Cardiac septum (tissue), 1 donor: Measurements from ENCODE around the gene ZCCHC24. TPM values are rescaled to one million over a fixed set of nuclear protein-coding genes. Genes with fewer than 3 reads are reported as not detected.
A peak's percentile ranks its signal among the peaks of the same experiment; 100 is the strongest.

Source experiments
- DNase-seq: peaks from one replicate; pipeline ENCODE4 v3.0.0-alpha.2; 2020; ENCODE audit warnings: low spot score
- intact Hi-C: fragments of 100-400 bp; cut with DNase I; formaldehyde crosslinking; loops from one replicate; pipeline ENCODE4 v1.14.0; 2022
- total RNA-seq: library from RNA; stranded (reverse); fragmentation: NEBNext Ultra II Directional; extraction: Animal tissue kit (Norgen Biotek cat#: 25700); gene quantifications from one replicate; pipeline ENCODE4 v1.2.1, GENCODE V29; 2021
- donor health status: DM: no; HTN: no; CAD: no.

The ZCCHC24 gene
- total RNA-seq, 1 donor from 2014 or later = 56.6 TPM

- DNase-seq = no peak
- intact Hi-C loops = no loop called here
Measured at GRCh38 chr10:79416578-79417255, 28.7 kb downstream of the ZCCHC24 start.

- intact Hi-C loops = no loop called here
- no peak for DNase-seq
Measured at GRCh38 chr10:79415736-79416577, 29.5 kb downstream of the ZCCHC24 start.

DNA sequence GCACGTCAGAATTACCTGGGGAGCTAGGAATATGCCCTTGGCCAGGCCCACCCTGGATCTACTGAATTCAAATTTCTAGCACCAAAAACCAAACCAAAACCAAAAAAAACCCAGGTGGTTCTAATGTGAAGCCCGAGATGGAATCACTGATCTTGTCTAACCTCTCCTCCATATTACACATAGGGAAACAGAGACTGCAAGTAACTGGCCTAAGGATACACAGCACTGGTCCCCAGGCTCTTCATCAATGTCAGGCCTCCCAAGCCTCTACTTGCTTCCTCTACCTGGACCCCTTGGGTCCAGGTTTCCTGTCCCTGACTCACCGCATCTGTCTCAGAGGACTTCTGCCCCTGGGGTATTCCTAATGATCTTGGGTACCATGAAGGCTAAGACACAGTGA is 30.7 kb downstream of the ZCCHC24 start:
- no peak for DNase-seq
- intact Hi-C loops = no loop called here

GRCh38 chr10:79413196-79413595 is 32.2 kb downstream of the ZCCHC24 start:
- intact Hi-C loops = no loop called here
- no peak for DNase-seq

GRCh38 chr10:79412516-79412915 is 32.9 kb downstream of the ZCCHC24 start:
- DNase-seq = no peak
- intact Hi-C loops = no loop called here

DNA sequence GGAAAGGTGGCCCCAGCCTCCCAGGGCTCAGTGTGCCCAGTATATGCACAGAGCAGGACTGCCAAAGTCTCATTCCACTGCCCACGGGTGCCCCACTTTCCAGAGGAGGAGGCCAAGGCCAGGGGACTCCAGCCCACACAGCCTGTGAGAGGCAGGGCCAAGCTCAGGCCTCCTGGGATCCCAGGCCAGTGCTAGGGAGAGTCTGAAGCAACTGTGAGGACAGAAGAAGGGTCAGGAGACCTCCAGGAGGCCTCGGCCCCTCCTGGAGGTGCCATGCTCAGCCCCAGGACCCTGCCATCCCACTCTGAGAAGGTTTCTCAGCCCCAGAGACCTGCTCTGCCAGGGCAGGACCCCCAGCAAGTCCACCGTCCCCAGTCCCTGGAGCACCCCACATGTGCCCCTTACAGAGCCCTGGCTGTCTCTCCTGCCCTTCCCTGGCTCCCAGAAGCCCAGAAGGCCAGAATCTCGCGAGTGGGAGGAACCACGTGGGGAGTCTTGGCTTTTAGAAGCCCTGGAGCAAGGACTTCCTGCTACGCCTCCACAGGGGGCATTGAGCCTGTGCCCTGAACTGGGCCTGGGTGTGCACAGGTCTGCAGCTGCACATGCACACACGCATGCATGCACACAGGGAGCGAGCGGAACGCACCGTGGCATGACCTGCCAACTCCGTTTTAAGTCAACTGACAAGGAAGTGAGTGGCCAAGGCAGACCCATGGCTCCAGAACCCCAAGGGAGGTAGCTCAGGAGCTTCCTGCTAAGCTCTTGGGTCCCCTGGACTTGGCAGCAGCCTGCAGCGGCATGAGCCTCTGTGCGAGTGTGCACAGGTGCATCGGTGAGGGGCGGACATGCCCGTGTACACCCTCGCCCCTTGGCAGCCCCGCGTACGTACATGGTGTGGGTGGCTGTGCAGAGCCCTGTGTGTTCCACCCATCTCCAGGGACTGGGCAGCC is 33.6 kb downstream of the ZCCHC24 start:
- intact Hi-C loops = no loop called here
- DNase-seq = no peak

DNA sequence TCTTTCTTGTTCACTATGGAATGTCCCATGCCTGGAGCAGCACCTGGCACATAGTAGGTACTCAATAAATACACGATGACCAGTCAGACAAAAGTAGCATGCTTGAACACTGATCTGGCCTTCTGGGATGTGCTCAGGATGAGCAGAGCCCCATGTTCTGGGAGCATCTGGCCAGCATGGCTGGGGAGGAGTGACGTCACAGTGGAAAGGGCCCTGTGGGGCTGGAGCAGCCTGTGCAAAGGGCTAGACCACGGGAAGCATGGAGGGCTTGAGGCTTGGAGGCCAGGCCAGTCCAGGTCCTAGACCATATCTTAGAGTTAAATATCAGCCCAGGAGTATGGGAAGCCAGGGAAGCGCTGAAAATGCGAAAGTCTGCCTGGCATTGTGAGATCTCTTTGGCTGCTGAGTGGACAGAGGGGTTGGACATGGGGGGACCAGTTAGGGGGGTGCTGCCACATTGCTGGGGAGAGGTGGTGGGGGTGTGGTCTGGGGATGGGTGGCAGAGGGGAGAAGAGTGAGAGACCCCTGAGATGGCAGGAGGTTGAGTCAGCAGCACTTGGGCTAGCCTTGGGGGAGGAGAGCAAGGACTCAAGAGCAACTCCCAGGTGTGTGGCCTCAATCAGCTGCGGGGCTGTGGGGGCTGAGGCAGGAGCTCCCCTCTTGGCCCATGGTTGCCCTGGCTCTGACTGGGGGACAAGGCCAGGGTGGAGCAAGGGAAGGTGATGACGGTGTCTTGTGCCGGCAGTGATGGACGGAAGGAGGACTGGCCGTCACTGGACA is 34.9 kb downstream of the ZCCHC24 start:
- no peak for DNase-seq

DNA sequence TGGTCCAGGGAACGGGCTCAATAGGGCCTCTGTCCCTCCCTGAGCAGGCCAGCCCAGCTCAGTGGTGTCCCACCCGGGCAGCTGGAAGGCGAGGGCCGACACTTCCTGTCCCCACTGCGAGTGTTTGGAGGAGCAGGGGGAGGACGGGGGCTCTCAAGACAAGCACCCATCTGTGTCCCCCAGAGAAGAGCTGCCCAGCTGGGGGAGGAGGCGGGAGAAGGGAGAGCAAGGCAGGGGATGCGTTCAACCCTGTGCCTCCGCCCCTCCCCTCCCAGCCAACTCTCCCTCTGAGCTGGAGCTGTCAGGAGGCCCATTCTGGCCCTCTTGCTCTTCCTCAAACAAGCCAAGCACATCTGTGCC is 35.7 kb downstream of the ZCCHC24 start:
- intact Hi-C loops = no loop called here
- no peak for DNase-seq

More for the DNA sequence above, 34.9 kb downstream of the ZCCHC24 start:
- intact Hi-C loops = no loop called here

GRCh38 chr10:79409038-79409725 is 36.2 kb downstream of the ZCCHC24 start:
- intact Hi-C loops = no loop called here
- no peak for DNase-seq

- peak; percentile 75 for DNase-seq
- intact Hi-C loops = no loop called here
Measured at GRCh38 chr10:79407811-79408795, 37.3 kb downstream of the ZCCHC24 start.

DNA sequence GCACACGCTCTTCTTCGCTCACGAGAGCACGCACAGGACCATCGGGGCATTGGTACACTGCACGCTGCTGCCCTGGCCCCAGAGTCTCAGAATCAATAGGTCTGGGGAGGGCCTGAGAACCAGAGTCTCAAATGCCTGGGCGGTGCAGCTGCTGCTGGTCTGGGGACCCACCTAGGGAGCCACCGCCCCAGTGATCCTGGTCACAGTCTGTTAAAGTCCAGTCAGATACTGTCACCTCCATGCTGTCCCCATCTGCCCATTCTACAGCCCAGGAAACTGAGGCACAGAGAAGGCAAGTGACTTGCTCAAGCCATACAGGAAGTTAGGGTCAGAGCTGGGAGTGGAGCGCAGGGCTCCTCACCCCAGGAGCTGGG is 38.0 kb downstream of the ZCCHC24 start:
- intact Hi-C loops = no loop called here
- DNase-seq = no peak

DNA sequence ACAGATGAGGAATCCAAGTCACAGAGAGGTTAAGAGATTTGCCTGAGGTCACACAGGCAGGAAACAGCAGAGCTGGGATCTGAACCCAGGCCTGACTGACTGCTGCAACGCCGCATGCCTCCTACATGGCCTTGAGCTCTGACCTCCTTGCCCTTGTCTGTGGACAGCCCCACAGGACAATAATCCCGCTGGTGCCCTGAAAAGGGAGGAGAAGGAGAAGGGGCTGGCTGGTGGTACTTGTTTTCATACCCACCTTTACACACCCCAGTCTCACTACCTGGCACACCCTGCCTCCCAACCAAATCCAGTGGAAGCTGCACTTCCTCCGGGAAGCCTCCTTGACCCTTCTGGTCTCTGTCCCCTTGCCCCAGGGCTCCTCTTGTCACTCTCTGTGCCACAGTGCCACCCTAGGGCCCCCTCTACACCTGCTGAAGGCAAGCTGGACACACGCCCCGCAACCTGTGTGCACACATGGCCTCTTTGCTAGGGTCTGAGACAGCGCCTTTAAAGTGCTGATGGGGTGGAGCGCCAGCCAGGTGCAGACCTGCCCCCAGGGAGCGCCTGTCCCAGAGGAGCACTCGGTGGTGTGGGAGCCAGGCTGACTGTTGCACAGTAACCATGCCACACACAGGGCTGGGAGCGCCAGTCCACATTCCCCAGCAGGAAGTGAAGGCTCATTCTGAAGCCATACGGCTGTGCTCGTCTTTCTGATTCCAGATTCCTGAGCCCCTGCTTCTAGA is 38.6 kb downstream of the ZCCHC24 start:
- intact Hi-C loops = no loop called here
- DNase-seq = peak; percentile 47

GRCh38 chr10:79405995-79406515 is 39.4 kb downstream of the ZCCHC24 start:
- intact Hi-C loops = no loop called here
- peak; percentile 49 for DNase-seq

DNA sequence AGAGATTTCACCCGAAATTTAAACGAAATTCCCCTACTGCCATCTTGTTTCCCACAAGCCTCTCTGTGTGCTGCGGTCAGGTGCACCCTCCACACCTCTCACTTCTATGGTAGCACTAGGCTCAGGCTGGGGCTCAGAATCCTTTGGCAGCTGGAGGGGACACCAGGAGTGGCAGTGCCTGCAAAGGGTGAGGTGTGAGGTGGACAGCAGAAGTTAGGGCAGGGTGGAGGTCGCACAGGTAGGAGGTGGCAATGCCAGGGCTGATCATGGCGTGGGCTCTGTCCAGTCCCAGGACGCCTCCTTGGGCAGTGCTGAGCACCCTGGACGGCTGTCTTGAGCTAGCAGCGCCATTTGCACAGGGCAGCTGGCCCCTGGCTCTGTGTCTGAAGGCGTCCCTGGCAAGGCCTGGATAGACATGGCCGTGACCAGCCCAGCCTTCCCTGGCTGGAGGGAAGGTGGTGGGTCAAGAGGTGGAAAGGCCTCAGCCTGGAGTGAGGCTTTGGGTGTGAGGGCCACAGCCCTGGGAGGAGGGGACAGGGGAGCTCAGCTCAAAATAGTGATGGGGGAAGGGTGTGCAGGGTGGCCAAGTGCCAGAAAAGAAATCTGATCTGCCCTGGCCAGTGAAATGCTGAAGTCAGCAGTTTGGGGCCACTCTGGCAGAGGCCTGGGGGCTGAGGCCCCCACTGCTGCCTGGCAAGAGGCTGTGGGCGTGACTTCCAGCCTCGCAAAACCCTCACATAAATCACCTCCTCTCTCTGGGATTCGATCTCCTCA is 40.0 kb downstream of the ZCCHC24 start:
- intact Hi-C loops = no loop called here
- DNase-seq = peak; percentile 69

DNA sequence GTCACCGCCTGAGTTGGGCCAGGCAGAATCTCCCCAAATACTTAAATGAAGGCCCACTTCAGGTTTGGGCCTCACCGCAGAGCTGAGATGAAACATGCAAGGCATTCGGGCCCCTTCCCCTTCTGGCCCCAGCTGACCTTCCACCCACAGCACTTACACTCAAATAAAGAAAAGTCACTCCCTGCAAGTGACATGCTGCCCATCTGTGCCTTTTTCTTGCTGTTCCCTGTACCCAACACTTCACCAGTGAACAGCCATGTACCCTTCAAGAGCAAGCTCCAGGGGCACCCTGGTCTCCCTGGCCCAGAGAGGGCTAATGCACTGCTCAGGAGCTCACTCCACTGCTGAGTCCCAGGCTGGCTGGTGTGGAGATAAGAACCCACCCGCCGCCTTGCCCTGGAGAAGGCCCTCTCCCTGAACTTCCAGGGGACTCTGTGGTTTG is 40.7 kb downstream of the ZCCHC24 start:
- peak; percentile 64 for DNase-seq
- intact Hi-C loops = no loop called here

GRCh38 chr10:79404231-79404609 is 41.2 kb downstream of the ZCCHC24 start:
- DNase-seq = peak; percentile 77
- intact Hi-C loops = no loop called here
